Frontal cortex (tissue), 4 donors: ENCODE measurements around the gene SLC4A2. TPM values are rescaled to one million over a fixed set of nuclear protein-coding genes. Genes with fewer than 3 reads are reported as not detected.
"Not testable (repeated sequence)": the region's sequence is repeated elsewhere in the genome, so short reads cannot be mapped to it uniquely, and the experiment has no call there.

Experiments
- DNase-seq, 2 donors: peaks; one replicate each; pipeline ENCODE4 v3.0.0; 2012; ENCODE audit warnings: low spot score in 2 of 2
- FAIRE-seq: peaks from 2 replicates; lab custom pipeline; 2012; peaks lifted over from hg19 to GRCh38; lab: Jason Lieb, UNC
- total RNA-seq: library from RNA; depleted of rRNA; stranded (reverse); fragments of >200 nt; gene quantifications from one replicate; pipeline ENCODE4 v1.2.3, GENCODE V29; 2014
- donor health status: control.
- donor health status: control.
- donor health status: control.

Gene SLC4A2, protein sequence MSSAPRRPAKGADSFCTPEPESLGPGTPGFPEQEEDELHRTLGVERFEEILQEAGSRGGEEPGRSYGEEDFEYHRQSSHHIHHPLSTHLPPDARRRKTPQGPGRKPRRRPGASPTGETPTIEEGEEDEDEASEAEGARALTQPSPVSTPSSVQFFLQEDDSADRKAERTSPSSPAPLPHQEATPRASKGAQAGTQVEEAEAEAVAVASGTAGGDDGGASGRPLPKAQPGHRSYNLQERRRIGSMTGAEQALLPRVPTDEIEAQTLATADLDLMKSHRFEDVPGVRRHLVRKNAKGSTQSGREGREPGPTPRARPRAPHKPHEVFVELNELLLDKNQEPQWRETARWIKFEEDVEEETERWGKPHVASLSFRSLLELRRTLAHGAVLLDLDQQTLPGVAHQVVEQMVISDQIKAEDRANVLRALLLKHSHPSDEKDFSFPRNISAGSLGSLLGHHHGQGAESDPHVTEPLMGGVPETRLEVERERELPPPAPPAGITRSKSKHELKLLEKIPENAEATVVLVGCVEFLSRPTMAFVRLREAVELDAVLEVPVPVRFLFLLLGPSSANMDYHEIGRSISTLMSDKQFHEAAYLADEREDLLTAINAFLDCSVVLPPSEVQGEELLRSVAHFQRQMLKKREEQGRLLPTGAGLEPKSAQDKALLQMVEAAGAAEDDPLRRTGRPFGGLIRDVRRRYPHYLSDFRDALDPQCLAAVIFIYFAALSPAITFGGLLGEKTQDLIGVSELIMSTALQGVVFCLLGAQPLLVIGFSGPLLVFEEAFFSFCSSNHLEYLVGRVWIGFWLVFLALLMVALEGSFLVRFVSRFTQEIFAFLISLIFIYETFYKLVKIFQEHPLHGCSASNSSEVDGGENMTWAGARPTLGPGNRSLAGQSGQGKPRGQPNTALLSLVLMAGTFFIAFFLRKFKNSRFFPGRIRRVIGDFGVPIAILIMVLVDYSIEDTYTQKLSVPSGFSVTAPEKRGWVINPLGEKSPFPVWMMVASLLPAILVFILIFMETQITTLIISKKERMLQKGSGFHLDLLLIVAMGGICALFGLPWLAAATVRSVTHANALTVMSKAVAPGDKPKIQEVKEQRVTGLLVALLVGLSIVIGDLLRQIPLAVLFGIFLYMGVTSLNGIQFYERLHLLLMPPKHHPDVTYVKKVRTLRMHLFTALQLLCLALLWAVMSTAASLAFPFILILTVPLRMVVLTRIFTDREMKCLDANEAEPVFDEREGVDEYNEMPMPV
- total RNA-seq, result 10.6 TPM

DNA sequence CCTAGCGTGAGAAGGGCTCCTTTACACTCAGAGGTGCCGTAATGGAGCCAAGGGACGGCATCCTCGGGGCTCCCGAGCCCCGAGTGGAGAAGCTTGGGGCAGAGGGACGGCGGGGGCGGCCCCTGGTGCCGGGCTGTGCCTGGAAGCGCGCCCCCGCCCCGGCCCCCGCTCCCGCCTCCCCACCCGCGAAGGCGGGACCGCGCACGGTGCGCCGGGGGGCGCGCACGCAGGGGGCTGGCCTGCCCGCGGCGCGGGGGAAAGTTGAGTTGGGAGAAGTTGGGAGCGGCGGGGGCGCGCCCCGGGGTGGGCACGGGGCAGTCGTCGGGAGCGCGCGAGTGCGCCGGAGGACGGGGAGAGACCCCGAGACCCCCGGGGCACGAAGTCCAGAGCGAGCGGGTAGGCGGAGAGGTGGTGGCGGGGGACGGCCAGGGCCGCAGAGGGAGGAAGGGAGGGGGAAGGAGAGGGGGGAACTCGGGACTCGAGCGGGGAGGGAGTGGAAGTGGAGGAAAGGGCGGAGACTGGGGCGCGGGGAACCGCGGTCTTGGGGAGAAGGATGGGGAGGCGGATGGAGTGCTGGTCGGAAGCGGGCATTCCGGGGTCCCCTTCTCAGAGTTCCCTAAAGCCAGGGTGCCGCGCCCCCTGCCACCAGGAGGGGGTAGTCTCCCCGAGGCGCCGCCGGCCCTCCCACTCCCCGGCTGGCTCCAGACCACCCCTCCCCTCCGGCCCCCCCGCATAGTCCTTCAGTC is at the start of gene SLC4A2:
SLC4A2 (plus strand) TSS at position 223 of the 746 bp plus-strand sequence. CDS start 2,399 bp downstream, outside the sequence.
- DNase-seq, result peak; percentile 95 to 96
- FAIRE-seq, result no peak

DNA sequence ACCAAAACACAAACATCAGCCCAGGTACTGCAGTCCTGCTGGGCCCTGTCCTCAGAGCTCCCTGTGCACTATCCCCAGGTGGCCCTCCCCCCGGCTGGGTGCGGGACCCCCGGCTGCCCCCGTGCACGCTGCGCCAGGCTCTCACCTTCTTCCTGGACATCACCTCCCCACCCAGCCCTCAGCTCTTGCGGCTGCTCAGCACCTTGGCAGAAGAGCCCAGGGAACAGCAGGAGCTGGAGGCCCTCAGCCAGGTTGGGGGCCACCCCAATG is 49.4 kb upstream of the SLC4A2 start:
- DNase-seq (no peak), FAIRE-seq (no peak)

DNA sequence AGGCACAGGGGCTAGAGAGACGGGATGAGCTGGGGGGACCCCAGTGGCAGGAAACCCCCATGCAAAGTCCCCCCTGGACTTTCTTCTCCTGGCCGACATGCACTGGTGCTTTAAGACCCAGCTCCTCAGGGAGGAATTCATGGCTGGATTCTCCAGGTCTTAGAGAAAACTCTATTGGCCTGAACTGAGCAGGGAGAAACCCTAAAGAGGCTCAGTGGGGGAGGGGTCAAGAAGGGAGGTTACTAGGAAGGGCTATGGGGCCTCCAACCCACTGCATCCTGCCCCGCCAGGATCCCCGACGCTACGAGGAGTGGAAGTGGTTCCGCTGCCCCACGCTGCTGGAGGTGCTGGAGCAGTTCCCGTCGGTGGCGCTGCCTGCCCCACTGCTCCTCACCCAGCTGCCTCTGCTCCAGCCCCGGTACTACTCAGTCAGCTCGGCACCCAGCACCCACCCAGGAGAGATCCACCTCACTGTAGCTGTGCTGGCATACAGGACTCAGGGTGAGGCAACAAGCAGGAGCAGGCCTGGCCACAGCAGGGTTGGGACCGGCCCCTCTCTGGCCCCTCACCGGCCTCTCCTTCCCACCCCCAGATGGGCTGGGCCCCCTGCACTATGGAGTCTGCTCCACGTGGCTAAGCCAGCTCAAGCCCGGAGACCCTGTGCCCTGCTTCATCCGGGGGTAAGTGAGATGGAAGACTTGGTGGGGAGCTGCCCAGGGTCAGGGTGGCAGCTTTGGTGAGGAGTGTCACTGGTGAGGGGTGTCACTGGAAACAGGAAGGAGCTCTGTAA is 48.9 kb upstream of the SLC4A2 start:
- no peak for FAIRE-seq
- DNase-seq, result no peak

DNA sequence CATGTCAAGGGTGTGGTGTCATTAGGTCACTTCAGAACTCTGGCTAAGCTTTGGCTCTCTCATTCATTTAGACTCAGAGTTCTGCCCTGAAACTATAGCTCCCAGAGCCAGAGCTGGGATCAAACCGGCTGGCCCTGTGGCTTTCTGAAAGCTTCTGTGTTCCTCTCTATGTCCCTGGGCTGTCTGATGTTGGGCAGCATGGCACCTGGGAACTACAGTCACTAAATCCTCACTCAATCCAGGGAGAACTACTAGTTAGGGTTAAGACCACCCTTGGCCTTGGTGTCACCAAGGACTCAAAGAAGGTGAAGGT is 48.3 kb upstream of the SLC4A2 start:
- DNase-seq, result no peak
- FAIRE-seq, result no peak

DNA sequence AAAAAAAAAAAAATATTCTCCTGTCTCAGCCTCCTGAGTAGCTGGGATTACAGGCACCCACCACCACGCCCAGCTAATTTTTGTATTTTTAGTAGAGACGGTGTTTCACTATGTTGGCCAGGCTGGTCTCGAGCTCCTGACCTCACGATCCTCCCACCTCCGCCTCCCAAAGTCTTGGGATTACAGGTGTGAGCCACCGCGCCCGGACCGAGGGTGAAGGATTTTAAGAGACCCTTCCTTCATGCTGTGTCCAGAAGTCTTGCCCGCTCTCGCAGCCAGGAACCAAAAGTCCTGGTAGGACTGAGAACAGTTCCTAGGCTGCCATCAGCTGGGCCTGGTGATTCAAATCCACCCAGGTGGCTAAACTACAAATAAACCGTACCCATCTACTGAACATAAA is 47.8 kb upstream of the SLC4A2 start:
- FAIRE-seq, result not testable (repeated sequence)

DNA sequence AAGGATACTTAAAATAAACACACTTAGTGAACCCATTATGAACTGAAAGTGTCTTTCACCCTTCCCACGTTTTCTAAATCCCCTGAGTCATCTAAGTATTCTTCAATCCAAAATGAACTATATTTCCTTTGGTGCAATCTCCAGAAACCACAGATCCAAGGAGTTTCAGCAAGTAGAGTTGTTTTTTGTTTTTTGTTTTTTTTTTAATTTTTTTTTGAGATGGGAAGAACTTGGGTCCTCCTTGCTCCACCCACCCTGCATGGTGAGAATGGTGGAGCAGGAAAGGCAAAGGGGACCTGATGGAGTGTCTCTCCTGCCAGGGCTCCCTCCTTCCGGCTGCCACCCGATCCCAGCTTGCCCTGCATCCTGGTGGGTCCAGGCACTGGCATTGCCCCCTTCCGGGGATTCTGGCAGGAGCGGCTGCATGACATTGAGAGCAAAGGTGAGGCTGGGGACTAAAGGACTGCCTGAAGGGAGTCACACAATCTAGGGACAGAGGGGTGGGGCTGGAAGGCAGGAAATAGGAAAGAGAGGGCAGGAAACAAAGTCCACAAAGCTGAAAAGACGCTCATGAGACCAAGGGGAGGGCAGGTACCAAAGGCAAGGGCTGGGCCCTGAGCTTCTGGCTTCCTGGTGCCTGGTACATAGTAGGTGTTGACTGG is 47.2 kb upstream of the SLC4A2 start:
- FAIRE-seq, result no peak

More for the DNA sequence above, 47.8 kb upstream of the SLC4A2 start:
- DNase-seq, result not testable (repeated sequence)

DNA sequence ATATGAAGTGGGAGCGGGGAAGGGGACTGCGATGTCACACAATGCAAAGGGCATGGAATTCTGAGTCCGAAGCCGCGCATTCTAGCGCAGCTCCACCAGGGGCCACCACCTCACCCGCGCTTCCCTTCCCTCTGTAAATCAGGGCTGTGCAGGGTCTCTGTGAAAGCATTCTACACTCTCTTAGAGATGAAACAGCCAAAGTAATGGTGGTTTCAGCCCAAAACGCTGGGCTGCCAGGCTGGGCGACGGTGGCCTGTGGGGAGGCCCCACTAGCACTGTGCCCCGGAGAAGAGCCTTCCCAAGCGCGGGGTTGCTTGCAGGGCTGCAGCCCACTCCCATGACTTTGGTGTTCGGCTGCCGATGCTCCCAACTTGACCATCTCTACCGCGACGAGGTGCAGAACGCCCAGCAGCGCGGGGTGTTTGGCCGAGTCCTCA is 46.5 kb upstream of the SLC4A2 start:
- DNase-seq, result peak in 1 of 2 donors; percentile 62
- FAIRE-seq, result no peak

More for the DNA sequence above, 47.2 kb upstream of the SLC4A2 start:
- DNase-seq, result no peak

DNA sequence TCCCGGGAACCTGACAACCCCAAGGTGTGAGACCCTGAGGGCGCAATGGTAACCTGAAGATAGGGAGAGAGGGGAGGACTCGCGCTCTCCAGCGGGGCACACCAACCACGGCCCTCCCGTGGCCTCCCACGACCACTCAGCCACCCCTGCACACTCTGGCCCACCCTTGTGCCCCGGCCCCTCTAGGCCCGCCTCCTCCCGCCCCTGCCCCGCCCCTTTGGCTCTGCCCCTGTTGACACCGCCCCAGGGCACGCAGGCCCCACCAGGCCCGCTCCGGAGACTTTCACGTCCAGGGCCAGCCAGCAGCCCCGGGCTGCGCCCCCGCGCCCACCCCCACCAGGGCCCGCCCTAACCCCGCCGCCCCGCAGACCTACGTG is 46.0 kb upstream of the SLC4A2 start:
- DNase-seq, result no peak
- FAIRE-seq, result no peak

DNA sequence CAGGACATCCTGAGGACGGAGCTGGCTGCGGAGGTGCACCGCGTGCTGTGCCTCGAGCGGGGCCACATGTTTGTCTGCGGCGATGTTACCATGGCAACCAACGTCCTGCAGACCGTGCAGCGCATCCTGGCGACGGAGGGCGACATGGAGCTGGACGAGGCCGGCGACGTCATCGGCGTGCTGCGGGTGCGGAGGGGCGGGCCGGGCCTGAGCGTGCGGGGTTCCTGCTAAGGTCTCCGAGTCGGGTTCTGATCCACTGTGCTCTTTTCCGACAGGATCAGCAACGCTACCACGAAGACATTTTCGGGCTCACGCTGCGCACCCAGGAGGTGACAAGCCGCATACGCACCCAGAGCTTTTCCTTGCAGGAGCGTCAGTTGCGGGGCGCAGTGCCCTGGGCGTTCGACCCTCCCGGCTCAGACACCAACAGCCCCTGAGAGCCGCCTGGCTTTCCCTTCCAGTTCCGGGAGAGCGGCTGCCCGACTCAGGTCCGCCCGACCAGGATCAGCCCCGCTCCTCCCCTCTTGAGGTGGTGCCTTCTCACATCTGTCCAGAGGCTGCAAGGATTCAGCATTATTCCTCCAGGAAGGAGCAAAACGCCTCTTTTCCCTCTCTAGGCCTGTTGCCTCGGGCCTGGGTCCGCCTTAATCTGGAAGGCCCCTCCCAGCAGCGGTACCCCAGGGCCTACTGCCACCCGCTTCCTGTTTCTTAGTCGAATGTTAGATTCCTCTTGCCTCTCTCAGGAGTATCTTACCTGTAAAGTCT is 45.5 kb upstream of the SLC4A2 start:
- FAIRE-seq (no peak), DNase-seq (peak; percentile 78 to 86)

DNA sequence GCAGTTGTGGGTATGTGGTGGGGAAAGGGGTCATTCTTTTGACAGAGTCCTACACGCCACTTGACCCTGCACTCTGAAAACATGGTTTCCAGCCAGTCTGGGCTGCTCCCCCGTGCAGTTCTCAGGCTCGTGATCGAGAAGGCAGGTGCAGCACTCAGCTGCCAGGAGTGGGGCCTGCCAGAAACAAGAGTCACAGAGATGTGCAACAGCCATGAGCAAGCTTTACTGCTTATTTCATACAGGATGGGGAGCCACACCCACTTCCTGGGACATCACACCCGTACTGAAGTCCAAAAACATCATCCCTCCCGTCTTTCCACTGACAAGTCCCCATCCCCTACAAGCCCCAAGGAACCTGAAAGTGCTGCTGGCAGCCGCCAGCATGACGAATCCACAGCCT is 44.4 kb upstream of the SLC4A2 start:
- no peak for DNase-seq
- FAIRE-seq, result no peak

DNA sequence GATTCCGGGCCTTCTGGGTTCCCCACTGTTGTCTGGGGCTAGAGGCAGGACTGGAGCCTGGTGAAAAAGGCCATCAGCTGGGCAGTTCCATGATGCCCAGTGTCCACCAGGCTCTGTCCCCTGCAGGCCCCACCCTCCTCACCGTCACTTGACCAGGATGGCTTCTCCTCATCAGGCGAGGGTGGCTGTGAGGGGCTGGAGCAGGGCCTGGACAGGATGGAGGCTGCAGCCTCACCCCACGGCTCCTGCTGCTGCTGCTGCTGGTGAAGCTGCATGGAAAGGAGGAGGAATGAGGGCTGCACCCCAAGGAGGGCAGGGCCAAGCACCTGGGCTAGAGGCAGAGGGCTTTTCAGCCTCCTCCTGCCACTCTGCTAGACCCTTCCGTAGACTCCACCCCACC is 43.4 kb upstream of the SLC4A2 start:
- DNase-seq (no peak), FAIRE-seq (no peak)

DNA sequence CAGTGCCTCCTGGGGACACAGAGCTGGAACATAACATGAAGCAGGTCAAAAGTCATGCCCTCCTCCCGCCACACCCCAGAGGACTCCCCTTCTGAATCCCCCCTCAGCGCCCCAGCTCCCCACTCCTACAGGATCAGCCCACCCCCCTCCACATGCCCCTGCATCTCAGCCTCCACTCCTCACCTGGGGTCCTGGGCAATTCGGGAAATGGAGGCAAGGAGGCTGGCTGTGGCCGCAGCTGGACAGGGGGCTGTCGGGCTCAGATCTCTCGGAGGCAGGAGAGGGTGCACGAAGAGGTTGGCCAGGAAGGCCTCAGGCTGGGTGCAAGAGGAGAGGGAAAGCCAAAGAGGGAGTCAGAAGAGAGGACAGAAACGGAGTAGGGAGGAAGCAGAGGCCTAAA is 42.9 kb upstream of the SLC4A2 start:
- FAIRE-seq, result no peak
- no peak for DNase-seq

DNA sequence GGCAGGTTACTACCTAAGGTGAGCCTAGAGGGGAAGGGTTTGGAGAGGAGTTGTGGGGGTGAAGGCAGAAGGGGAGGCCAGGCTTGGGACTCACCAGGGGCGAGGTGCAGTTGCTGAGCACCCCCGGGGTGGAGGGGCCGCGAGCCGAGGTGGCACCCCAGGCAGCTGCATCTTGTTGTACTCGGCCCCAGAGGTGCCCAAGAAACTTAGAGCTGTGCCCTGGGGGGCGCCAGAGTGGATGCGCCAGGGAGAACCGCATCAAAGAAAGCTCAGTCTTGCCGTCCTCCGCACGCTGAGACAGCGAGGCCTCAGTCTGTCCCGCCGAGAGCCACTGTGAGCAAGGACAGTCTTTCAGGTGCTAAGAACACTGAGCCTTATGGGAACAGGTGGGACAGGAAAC is 42.4 kb upstream of the SLC4A2 start:
- no peak for FAIRE-seq
- no peak for DNase-seq

DNA sequence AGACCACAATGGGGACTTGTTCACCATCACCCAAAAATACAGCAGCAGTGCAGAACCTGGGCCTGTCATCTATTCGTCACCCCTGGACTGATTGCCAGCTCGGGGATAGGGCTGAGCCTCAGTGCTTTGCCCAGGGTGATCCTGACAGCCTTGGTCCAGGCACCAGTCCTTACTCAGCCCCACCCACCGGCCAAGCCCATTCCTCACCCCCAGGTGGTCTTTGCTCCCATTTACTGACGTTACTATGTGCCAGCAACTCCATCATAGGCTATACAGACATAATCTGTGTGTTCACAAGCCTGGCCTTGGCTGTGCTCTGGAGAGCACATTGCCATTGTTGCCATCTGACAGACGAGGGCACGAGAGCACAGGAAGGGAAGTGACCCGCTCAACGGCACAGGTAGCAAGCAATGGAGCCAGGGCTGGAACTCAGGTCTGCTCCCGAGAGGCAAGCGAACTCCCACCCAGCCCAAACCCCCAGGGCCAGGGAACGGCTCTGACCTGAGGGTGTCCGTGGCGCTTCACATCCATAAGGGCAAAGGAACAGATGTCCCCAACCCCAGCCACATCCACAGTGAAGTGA is 41.9 kb upstream of the SLC4A2 start:
- FAIRE-seq (no peak), DNase-seq (no peak)

DNA sequence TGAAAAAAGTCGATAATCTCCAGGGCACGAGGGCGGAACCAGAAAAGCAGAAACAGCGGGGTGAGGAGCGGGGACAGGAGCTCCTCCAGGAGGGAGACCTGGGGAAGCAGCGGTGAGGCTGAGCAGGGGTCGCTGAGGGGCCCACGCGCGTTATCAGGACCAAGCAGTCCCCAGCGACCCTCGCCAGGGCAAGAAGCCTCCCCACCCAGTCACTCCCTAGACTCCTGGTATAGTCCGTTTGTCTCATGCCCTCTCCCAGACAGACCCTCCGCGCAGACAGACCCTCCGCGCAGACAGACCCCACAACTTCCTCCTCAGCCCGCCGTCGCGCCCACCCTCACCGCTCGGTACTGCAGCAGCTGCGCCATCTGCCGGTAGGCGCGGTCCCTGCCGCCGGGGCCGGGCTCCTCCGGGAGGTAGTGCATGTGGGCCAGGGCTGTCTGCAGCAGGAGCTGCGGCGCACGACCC is 41.4 kb upstream of the SLC4A2 start:
- no peak for FAIRE-seq
- DNase-seq, result peak; percentile 66 to 75

DNA sequence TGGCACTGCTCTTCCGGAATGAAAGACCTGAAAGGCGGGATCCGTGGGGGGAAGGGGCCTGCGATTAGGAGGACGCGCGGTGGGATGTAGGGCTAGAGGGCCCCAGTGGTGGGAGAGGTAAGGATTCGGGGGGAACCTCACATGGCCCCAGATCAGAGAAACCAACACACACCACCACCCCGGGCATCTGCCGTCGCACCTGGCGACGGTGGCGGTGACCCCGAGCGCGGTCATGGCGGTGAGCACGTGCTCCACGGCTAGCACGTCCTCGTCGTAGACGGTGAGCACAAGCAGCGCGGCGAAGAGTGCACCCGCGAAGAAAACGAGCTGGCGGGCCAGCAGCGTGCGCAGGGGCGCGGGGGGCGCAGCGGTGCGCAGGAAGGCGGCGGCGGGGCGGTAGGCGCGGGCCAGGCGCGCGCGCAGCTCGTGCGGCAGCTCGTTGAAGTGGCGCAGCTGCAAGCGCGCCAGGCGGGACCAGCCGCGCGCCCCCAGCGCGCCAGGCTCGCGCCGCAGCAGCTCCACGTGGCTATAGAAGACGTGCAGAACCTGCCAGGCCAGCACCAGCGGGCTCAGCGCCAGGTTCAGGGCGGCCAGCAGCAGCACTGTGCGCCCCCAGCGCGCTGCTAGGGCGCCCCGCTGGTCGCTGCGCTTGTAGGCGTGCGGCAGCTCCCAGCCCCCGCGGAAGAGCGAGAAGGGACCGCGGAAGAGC is 40.8 kb upstream of the SLC4A2 start:
- no peak for FAIRE-seq
- DNase-seq, result no peak

DNA sequence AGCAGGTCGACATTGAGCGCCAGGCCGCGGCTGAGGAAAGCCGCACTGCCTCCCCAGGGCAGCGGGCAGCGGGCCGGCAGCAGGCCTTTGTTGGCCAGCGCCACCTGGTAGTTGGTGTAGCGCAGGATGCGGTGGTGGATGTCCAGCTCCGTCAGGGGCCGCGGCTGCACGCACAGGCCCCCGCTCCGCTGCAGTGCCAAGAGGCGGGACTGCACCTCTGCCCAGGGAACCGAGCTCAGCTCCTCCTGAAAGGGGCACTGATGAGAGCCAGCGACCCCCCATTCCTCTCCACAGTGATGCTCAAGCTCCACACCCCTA is 40.3 kb upstream of the SLC4A2 start:
- FAIRE-seq, result no peak
- no peak for DNase-seq
